GM18520 (cell line): ENCODE measurements around the gene PLXNA4.
"Not testable (repeated sequence)": the region's sequence is repeated elsewhere in the genome, so short reads cannot be mapped to it uniquely, and the experiment has no call there.

Experiments
- ATAC-seq: cut with Tn5 transposase; IDR thresholded peaks from one replicate; pipeline ENCODE4 v1.9.1; 2021; ENCODE audit not compliant: unreplicated experiment

PLXNA4 gene

GRCh38 chr7:132575982-132576720 lies at the start of gene PLXNA4:
Gene PLXNA4 (minus strand): TSS chr7:132576470. CDS start chr7:132508693, 67,777 bp downstream.
- ATAC-seq, result no peak

GRCh38 chr7:132625651-132626050 lies 49.4 kb upstream of the PLXNA4 start:
- ATAC-seq, result no peak

- no peak for ATAC-seq
Observed at GRCh38 chr7:132622081-132622480, 45.8 kb upstream of the PLXNA4 start.

- no peak for ATAC-seq
Observed at GRCh38 chr7:132619967-132620366, 43.7 kb upstream of the PLXNA4 start.

DNA sequence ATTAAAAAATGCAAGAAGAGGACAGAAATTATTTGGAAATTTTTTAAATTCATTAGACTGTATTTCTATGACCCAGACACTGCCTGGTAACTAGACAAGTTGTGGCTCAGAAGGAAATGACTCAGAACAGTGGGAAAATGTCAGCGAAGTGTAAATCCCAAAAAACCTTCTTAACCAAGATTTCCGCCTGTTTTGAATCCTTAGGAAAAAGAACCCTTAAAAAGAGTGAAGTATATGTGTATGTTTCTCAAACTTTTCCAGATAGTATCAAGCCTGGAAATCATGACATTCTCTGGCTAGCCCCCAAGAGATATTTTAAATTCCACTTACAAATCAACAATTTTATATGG lies 42.7 kb upstream of the PLXNA4 start:
- no peak for ATAC-seq

DNA sequence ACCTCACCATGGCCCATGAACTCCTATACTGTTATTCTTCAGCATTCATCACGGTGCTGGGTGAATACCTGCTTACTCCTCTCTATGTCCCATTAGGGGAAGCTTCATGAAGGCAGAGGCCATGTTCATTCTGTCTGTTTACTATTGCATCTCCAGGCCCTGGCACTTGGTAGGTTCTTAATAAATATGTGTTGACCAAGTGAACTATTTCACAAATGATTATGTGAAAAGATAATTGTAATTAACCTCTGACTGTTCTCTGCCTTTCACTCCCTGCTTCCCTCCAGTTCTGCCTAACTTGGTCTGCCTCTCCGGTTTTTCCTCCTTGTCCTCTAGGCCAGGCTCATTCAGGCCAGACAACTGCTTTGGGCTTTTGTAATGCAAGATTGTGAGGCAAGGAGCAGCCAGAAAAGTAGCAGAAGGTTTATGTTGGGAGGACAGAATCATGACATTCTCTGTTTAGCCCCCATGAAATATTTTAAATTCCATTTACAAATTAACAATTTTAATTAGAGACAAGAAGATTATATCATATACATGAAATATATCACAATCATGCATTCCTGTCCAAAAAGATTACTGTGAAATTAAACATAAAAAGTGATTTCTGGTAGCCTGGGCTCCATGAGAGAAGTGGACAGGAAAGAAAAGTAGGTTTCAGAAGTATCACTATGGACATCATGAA lies 42.1 kb upstream of the PLXNA4 start:
- ATAC-seq, result no peak

DNA sequence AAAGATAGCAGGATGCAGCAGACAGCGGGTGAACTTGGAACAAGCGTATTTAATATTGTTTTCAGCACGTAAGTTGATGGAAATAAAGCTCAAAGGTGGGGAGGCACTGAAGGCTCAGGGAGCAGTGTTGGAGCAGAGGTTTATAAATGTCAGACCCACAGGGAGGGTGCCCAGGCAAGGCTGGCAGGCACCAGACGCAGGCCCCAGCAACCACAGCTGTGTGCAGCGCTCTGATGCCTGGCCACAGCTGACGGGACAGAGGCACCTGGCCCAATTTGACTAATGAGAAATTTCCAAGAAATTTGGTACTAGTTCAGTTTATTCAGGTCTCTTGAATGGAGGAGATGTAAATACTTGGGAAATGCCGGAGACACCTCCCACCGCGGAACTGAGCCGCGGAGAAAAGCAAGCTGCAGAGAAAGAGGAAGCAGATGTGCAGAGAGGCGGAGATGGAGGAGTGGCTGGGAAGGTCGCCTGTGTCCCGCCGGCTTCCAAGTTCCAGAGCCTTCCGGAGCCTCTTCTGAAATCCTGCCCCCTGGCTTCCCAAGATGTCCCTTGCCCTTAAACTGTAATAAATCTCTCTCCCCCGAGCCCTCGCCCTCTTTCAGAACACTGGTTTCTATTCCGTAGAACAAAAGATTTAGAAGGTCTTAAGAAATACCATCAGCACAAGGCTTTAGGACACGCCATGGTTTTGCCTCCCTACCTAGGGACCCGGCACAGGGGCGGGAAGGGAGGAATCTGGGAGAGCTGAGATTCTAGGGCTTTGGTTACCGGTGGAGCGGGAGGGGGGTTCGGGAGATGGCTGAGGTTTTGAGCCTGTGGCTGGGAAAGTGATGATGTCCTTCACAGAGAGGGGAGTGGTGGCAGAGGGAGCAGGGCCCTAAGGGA lies 38.4 kb upstream of the PLXNA4 start:
- no peak for ATAC-seq

- ATAC-seq, result no peak
Observed at GRCh38 chr7:132613737-132614136, 37.5 kb upstream of the PLXNA4 start.

DNA sequence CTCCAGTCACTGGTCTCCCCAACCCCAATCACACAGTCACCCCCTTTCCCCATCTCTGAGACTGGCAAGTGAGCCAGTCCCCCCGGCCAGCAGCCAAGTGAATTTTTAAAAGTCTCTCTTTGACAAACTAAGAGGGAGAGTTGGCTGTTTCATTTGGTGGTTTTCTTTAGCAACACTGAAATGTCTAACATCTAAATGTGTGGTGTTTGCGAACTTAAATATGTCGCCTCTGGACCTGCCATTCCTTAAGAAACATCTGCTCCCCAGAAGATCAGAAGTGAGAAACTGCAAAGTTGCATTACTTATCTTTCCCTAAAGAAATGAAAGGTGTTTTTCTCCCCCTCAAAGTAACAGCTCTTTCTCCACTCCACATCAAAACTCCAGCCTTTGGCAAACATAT lies 34.7 kb upstream of the PLXNA4 start:
- ATAC-seq, result no peak

GRCh38 chr7:132609906-132610520 lies 33.7 kb upstream of the PLXNA4 start:
- no peak for ATAC-seq

DNA sequence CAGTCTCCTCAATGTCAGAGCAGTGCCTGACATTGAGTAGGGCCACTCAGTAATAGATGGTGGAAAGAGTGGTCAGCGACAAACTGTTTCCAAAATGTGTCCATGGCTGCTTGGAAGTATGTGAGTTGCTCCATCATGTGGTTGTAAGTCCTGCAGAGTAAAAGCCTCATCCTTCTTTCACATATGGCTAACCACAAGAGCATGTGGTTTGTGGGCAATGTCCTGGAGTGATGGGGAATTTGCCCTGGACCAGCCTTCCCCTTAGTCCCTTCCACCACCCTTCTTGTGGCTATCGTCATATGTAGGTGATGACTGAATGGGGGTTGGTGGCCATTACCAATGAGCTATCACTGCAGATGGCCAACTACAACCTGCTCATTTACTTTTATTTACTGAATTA lies 33.0 kb upstream of the PLXNA4 start:
- ATAC-seq, result no peak

DNA sequence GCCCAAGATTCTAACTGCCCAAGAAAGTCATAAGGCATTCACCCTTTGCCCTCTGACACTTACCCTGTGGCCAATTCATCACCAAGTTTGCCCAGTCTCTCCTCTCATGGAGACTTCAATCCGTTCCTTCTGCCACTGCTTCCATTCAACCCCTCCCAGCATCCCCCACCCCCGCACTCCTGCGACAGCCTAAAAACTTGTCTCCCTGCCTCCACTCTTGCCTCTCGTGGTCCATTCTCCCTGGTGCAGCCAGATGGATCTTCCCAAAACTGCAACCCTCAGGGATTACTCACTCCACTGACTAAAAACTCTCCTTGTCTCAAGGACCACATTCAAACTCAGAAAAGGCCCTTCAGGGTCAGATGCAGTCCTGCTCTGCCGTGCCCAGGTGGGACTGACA lies 32.3 kb upstream of the PLXNA4 start:
- no peak for ATAC-seq

DNA sequence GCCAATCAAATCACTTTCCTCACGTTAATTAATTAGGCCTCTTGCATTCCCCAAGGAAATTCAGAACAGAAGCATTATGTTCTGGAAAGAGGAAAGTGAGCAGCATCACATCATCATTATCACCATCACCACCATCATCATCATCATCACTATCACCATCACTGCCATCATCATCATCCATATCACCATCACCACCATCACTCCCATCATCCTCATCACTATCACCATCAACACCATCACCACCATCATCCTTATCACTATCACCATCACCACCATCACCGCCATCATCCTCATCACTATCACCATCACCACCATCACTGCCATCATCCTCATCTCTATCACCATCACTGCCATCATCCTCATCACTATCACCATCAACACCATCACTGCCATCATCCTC lies 31.4 kb upstream of the PLXNA4 start:
- no peak for ATAC-seq

GRCh38 chr7:132604121-132604520 lies 27.9 kb upstream of the PLXNA4 start:
- no peak for ATAC-seq

GRCh38 chr7:132603220-132603833 lies 27.1 kb upstream of the PLXNA4 start:
- ATAC-seq, result no peak

- no peak for ATAC-seq
Observed at GRCh38 chr7:132601783-132602182, 25.5 kb upstream of the PLXNA4 start.

GRCh38 chr7:132596588-132596987 lies 20.3 kb upstream of the PLXNA4 start:
- ATAC-seq, result no peak

DNA sequence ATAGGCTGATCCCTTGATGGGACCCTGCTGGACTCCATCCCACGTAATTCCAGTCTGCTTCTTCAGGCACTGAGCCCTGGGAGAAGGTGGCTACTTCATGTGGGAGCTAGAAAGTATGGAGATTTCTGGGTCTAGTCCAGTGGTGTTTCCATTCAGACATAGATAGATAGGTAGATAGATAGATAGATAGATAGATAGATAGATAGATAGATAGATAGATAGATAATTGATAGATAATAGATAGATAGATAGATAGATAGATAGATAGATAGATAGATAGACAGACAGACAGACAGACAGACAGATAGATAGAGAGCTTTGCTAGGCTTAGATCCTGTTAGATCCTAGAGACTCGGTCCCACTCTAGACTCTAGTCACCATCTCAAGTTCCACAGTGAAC lies 18.5 kb upstream of the PLXNA4 start:
- ATAC-seq, result not testable (repeated sequence)

- ATAC-seq, result no peak
Observed at GRCh38 chr7:132592936-132593335, 16.7 kb upstream of the PLXNA4 start.

- ATAC-seq, result no peak
Observed at GRCh38 chr7:132592231-132592920, 16.1 kb upstream of the PLXNA4 start.
